HL-60/S4 treated with phorbol 12-myristate 13-acetate at 8.2 ng/mL for 4 days and 3 days (cell line): ENCODE measurements around the gene PPARGC1A.

Experiments
- in situ Hi-C: fragments of 300-500 bp; cut with MboI; formaldehyde crosslinking; loops from 2 replicates; pipeline ENCODE4 v1.15.0; 2022; ENCODE audit warnings: low sequenced_read_pairs

Gene PPARGC1A, protein sequence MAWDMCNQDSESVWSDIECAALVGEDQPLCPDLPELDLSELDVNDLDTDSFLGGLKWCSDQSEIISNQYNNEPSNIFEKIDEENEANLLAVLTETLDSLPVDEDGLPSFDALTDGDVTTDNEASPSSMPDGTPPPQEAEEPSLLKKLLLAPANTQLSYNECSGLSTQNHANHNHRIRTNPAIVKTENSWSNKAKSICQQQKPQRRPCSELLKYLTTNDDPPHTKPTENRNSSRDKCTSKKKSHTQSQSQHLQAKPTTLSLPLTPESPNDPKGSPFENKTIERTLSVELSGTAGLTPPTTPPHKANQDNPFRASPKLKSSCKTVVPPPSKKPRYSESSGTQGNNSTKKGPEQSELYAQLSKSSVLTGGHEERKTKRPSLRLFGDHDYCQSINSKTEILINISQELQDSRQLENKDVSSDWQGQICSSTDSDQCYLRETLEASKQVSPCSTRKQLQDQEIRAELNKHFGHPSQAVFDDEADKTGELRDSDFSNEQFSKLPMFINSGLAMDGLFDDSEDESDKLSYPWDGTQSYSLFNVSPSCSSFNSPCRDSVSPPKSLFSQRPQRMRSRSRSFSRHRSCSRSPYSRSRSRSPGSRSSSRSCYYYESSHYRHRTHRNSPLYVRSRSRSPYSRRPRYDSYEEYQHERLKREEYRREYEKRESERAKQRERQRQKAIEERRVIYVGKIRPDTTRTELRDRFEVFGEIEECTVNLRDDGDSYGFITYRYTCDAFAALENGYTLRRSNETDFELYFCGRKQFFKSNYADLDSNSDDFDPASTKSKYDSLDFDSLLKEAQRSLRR

DNA sequence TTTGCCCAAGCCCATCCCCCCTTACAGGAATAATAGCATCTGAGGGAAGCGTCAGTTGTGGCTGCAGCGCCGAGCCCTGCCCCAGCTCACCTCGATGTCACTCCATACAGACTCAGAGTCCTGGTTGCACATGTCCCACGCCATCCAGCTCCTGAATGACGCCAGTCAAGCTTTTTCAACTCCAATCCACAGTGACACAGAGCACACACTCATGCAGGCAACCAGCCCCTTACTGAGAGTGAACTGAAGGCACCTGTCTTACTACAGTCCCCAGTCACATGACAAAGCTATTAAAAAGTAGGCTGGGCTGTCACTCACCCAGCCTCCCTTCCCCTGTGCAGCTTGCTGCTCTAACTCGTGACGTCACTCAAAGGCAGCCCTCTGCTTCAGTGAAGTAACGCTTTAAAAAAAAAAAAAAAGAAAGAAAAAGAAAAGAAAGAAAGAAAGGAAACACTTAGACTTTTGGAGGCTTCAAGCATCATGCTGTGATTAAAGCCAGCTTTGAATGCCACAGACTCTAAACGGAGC, at the start of gene PPARGC1A:
Gene PPARGC1A, minus strand, starts transcription at position 234 of the 528 bp plus-strand sequence. Its CDS starts 90 bp downstream, at position 144.
- in situ Hi-C loops: no loop called here

GRCh38 chr4:23938796-23939195, 48.9 kb upstream of the PPARGC1A start:
- in situ Hi-C loops: loop anchor here (25.0 kb wide), 1 partner anchor 601 kb away; no protein-coding TSS in a partner anchor

GRCh38 chr4:23937173-23937572, 47.3 kb upstream of the PPARGC1A start:
- in situ Hi-C loops: loop anchor here (25.0 kb wide), 1 partner anchor 600 kb away; no protein-coding TSS in a partner anchor

DNA sequence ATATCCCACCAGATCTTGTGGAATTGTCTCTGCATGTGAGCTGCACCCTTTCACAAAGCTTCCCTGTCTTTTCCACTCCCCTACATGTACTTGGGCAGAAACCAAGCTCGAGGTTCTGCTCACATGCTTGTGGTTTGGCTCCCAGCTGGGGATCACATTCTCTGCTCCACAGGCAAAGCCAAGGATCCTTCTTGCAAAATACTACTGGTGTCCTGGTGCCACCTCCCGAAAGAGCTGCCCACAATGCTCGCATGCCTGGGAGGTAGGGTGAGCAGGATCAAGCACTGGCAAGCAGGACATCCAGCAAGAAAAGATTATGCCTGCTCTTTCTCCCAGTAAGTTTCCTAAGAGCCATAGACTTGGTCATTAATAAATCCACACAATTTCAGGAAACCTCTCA, 45.1 kb upstream of the PPARGC1A start:
- in situ Hi-C loops: loop anchor here (25.0 kb wide), 1 partner anchor 598 kb away; no protein-coding TSS in a partner anchor

- in situ Hi-C loops: loop anchor here (25.0 kb wide), 1 partner anchor 597 kb away; no protein-coding TSS in a partner anchor
Measured at GRCh38 chr4:23934223-23934622, 44.4 kb upstream of the PPARGC1A start.

DNA sequence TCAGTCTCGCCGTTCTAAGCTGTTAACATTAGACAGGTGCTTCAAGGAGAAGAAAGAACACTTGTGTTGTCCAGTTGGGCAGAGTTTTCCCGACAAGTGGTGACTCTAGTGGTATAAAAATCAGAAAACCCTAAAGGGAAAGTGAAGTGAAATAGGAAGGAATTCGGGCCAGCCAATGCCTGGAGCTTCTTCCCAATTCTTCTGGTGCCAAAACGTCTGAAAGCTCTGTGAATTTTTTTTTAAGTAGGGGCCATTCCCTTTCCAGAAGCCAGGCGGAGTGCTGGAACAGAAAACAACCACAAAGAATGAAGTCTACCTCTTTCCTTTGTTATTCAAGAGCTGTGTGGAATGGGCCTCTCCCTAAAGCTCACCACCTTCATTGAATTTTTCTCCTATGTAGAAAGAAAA, 43.1 kb upstream of the PPARGC1A start:
- in situ Hi-C loops: loop anchor here (25.0 kb wide), 1 partner anchor 596 kb away; no protein-coding TSS in a partner anchor

DNA sequence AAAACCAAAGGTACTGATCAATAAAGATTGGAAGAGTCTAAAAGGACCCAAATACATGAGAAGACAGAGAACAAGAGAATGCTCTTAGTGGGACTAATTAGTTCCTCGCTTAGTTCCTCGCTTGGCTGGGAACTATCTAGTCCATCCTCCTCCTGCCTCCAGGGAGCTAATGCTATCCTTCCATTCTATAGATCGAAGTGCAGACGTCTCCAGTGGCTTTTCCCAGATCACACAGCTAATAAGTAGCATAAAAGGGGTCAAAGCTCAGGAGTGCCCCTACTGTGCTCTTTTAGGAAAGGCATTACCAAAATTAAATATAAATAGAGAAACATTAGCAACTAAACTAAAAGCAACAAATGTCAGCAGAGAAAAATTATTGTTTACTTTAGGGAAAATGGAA, 42.3 kb upstream of the PPARGC1A start:
- in situ Hi-C loops: loop anchor here (25.0 kb wide), 1 partner anchor 595 kb away; no protein-coding TSS in a partner anchor

DNA sequence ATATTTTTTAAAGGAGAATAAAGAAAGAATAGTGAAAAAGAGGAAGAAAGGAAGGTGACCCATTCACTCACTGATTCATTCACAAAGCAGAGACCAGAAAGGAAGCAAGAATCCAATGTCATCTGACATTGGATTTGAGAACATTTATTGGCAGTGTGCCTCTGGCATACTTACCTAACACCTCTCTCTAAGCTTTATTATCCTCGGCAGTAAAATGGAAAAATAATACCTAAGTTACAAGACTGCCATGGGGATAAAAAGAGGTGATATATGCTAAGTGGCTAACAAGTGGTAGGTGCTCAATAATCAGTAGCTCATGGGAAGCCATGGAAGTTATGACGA, 41.6 kb upstream of the PPARGC1A start:
- in situ Hi-C loops: loop anchor here (25.0 kb wide), 1 partner anchor 594 kb away; no protein-coding TSS in a partner anchor

DNA sequence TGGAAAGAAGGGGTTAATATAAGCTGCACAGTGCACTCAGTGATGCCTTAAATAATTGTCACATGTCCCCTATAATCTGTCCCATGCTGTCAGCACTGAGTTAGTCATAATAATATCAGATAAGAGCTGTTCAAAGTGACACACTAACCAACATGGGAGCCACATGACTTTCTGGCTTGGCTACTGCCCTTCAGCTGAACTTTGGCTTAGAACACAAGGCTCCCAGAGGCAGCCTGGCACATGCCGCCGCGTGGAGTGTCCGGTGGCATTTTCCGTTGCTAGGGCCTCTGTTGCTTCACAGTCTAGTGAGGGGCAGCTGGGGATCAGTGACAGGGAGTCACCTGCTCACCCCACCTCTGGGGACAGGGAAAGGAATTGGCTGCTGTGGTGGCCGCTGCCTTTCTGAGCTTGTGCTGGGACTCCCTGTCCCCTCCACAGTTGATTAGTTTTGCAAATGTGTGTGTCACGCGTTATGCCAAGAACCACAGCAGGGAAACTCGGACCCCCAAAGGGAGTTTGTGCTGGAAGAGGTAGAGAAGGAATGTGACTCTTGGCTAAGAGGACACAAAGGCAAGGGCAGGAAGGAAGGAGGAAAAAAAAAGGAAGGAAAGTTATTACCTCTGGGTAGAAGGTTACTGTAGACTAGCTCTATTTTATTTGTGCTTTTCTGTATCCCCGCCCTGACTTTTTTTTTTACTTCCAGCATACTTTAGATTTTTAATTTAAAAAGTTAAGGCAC, 41.1 kb upstream of the PPARGC1A start:
- in situ Hi-C loops: loop anchor here (25.0 kb wide), 1 partner anchor 594 kb away; no protein-coding TSS in a partner anchor

- in situ Hi-C loops: loop anchor here (25.0 kb wide), 1 partner anchor 592 kb away; no protein-coding TSS in a partner anchor
Measured at GRCh38 chr4:23929248-23929647, 39.4 kb upstream of the PPARGC1A start.

DNA sequence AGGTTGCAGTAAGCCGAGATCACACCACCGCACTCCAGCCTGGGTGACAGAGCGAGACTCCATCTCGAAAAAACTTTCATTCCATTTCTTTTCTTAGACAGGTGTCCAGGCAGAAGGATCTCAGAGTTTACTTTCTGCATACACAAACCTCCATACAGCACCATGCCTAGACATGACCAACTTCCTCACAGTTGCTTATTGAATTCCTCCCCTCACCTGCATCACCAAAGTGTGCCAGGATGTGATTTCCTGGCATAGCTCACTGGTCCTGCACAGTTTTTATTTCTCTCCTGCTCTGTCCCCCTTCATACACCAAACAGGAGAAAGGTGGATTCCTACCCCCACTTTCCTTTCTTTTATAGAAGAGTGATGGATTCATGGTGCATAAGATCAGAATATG, 34.7 kb upstream of the PPARGC1A start:
- in situ Hi-C loops: no loop called here

DNA sequence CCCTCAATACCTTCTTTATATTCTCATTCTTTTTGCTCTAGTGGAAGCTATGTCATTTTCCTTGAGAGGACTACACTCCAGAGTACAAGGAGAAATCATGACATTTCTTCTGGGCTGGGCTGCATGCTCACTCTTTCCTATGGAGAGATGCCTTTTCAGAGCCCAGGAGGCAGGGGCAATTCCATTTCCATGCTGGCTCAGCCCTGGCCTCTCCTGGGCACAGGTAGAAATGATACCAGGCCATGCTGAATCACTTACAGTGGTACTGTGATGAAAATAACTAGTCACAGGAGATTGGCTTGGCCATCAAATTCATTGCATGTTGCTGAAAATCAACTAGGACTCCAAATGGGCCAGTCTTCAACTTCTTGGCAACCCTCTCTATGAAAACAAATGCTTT, 34.0 kb upstream of the PPARGC1A start:
- in situ Hi-C loops: no loop called here

GRCh38 chr4:23923141-23923540, 33.3 kb upstream of the PPARGC1A start:
- in situ Hi-C loops: no loop called here

- in situ Hi-C loops: no loop called here
Measured at GRCh38 chr4:23922541-23923111, 32.8 kb upstream of the PPARGC1A start.

DNA sequence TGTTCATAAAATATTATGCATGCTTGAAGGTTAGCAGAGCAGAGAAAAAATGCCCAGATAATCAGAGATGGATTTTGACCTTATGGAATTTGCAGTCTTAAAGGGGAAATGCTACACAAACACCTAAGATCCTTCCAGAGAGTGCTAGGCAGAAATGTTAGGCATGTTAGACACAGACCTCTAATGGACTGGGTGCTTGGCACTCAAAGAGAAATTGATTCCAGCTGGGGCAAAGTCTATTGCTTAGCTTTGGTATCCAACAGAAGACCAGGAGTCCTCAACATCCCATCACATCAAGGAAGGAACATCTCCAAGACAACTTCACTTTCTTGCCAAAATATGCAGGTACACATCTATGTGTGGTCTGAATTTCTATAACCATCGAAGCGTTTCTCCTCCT, 32.2 kb upstream of the PPARGC1A start:
- in situ Hi-C loops: no loop called here

DNA sequence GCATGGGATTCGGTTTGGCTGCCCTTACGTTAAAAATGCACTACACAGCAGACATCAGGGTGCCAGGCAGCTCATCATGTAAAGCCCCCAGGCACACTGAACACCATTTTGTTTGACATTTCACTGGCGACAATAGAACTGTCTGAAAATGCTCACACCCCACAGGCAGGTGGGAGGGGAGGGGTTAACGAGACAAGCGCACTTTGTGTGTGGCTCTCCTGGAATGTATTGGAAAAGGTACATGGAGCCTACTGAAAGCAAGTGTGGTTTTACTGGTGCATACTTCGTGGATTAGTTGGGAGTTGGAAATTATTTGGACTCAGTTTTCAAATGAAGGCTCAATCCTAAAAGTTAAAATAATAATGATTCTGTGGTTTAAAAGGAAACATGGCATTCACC, 31.6 kb upstream of the PPARGC1A start:
- in situ Hi-C loops: no loop called here

GRCh38 chr4:23920716-23921446, 31.0 kb upstream of the PPARGC1A start:
- in situ Hi-C loops: no loop called here

DNA sequence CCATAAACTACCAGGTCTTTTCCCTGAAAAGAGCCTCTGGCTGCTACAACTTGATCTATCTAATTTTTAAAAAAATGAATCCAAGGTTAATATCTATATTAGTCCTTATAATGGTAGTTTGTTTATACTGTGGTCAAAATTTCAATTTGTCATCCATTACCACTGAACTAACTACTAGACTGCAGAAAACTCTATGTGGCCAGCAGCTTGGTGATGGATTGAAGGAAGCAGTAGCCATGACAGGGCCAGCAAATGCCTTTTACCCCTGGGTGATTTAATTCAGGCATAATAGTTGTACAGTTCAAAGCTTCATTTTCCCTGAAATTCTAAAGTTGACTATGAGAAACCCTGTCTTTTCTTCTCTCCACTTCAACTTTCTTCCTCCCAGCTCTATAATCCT, 30.4 kb upstream of the PPARGC1A start:
- in situ Hi-C loops: no loop called here

- in situ Hi-C loops: no loop called here
Measured at GRCh38 chr4:23916282-23916681, 26.4 kb upstream of the PPARGC1A start.
